GM15510 (cell line): Measurements from ENCODE around the gene THEM4.
A peak's percentile ranks its signal among the peaks of the same experiment; 100 is the strongest.

Source experiments
- POLR2A ChIP-seq: IDR thresholded peaks from 3 replicates; pipeline ENCODE4 v1.6.1; 2011; ENCODE audit warnings: borderline replicate concordance; ENCODE audit not compliant: insufficient read length; ENCODE audit errors: extremely low read depth

THEM4 gene

DNA sequence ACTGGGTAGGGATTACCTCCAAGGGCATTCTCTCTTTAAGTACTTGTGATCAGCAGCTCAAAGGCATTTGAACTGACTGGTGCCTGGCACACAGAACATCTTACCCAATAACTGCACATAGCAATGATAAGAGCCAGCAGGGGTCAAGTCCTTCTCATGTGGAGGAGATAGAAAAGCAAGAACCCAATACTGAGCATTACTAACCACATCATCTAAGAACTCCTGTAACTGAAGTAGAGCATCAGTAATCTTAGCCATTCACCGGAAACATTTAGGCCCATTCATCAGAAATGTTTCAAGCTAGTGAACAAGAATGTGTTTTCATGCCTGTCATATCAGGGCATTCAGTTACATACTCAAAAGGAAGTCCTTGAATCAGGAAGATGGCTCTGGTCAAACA is 33.6 kb upstream of the THEM4 start:
- no peak for TF ChIP-seq POLR2A

DNA sequence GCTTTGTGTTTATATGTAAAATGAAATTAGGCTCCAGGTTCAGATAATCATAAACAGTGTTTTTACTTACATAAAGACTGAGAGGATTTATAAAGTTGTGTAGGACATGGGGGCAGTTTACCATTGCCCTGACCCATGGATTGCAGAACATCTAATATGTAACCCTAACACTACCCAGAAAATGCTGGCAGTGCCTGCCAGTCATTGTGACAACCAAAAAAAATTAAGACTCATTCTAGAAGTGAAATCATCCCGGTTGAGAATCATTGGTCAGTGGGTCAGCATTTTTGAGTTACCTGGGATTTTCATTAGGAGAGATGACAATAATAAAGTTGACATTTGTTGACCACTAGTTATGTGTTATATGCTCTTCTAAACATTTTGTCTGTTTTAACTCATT is 31.2 kb upstream of the THEM4 start:
- no peak for TF ChIP-seq POLR2A

DNA sequence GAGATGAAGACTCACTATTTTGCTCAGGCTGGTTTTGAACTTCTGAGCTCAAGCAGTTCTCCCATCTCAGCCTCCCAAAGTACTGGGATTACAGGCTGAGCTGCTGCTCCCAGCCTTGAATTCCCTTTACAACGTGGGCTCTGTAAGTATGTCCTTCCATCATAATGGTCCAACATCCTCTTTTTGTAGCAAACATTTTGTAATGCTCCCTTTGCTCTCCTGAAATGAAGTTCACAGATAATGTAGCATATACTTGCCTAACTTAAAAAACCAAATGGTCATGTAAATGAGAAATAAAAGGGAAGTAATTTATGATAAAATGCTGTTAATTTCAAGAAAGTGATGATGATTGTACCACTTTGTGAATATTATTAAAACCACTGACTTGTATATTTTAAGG is 30.5 kb upstream of the THEM4 start:
- no peak for TF ChIP-seq POLR2A

DNA sequence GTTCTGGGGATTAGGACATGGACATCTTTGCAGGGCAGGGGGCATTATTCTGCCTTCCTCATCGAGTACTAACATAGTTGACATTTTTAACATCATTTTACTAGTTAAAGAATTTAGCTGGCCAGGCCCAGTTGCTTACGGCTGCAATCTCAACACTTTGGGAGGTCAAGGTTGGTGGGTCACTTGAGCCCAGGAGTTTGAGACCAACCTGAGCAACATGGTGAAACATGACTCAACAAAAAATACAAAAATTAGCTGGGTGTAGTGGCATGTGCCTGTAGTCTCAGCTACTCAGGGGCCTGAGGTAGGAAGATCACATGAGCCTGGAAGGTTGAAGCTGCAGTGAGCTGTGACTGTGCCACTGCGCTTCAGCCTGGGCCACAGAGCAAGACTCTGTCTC is 29.8 kb upstream of the THEM4 start:
- no peak for TF ChIP-seq POLR2A

DNA sequence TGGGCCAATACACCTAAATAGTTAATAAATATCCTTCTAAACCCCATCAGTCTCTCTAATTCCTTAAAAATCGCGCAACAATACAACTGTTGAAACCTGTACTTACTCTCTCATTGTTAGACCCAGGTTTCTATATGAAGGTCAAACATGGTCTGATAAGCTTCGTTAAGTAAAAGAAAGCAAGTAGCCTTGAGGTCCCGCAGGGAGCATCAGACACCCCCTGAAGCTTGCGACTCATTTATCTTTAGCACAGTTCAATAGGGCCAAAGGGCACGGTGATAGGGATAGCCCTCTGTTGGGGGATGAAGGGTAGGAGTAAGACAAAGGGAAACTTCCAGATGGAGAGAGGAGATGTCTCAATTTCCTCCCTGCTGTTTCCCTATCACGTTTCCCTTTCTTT is 27.3 kb upstream of the THEM4 start:
- TF ChIP-seq POLR2A: no peak

DNA sequence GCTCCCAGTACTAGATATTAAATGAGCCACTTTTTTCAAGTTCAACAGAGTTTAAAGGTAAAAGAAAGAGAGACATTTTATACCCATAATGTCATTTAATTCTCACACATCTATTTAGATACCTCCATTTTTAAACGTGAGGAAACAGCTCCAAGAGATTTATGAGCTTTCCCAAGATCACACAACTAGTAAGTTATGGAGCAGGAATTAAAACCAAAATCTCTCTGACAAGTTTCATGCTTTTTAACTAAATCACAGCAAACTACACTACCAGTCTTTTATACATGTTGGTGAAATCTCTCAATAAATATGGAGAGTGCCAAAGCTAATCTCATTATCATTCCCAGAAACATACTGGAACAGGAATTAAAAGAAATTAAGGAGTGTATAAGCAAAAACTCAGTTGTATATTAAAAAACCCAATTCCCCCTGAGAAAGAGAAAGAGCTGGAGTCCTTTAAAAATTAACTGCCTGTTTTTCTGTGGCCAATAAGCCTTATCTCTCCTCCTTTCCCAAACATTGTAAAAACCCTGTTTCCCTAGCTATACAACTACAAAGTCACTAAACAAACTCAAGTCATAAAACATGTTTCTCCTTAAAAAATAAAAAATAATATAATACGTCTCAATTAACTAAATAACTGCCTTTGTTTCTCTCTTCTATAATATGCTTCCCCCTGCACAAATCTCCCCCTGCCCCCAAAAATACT is 26.7 kb upstream of the THEM4 start:
- no peak for TF ChIP-seq POLR2A

DNA sequence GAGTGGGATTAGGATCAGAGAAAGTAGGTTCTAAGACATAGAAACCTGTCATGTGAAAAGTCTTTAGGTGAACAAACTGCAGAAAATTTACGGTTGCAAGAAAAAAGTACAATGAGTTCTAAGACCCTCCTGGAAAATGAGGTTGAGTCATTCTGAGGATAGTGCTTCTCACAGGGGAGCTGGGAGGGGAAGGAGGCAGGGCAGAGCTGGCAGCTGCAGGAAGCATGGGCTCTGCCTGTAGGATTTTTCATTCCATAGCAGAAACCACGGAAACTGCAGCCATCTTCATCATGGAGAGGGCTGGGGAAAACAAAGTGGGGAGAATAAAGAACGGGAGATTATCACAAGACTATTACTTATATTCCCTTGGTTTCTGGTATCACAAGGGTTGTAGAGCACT is 25.8 kb upstream of the THEM4 start:
- no peak for TF ChIP-seq POLR2A

DNA sequence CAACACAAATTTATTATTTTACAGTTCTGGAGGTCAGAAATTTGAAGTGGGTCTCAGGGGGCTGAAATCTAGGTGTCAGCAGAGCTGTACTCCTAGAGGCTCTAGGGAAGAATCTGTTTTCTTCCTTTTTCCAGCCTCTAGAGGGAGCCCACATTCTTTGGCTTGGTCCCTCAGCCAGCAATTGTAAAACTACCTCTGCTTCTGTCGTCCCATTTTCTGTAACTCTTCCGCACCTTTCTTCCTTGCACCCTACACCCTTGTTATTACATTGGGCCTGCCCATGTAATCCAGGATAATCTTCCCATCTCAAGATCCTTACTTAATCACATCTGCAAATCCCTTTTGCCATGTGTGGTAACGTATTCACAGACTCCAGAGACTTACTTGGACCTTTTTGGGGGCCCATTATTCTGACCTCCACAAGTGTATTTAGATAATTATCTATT is 24.8 kb upstream of the THEM4 start:
- TF ChIP-seq POLR2A: no peak

DNA sequence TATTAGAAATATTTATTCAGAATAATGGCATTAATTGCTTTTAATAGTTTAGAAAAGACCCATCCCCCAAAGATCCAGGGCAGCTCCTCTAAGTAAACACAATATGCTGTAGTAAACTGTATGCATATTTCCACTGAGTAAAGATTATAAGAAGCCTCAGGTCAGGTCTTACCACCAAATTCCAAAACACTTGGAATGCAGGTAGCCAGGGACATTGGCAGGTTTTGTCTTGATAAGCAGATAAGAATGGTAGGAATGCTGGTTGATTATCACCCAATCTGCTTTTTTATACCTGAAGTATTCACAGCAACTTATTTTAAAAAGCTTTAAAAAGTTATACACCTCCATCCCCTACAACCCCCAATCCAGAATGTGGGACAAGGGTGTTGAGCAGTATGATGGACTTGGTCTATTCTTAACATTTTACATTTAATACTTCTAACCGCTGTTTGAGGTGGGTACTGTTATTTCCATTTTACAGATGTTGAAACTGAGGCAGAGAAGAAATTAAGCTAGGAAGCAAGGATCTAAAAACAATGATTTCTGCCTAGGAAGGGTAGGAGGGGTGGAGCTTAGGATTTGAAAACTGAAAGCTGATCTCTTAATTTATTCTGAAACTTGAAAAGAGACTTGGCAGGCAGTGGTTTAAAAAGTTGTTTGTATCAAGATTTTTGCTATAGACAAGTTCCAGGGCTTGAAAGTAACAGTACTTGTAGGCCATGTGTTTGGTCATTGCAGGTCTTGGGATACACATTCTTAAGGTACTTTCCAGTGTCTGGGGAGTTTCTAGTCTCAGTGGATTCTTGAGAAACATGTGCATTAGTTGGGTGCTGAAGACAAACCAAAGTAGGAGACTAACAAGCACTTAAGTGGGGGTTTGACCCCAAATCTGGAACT is 15.6 kb upstream of the THEM4 start:
- TF ChIP-seq POLR2A: no peak

DNA sequence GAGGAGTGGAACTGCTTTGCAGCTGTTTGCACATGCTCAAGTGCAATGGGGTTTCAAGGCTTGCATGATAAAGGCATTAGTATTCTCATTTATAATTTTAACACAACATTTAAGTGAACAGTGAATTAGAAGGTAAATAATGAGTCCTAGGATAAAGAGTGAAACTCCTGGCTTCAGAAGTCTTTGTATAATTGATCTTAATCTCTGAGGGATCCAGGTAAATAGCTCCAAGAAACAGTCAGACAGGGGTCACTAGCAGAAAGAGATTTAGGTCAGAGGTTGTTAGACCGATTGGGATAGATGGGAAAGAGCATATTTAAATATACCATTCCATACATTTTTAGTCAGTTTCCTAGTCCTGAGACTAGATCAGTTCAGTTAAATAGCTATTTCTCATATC is 14.1 kb upstream of the THEM4 start:
- no peak for TF ChIP-seq POLR2A

DNA sequence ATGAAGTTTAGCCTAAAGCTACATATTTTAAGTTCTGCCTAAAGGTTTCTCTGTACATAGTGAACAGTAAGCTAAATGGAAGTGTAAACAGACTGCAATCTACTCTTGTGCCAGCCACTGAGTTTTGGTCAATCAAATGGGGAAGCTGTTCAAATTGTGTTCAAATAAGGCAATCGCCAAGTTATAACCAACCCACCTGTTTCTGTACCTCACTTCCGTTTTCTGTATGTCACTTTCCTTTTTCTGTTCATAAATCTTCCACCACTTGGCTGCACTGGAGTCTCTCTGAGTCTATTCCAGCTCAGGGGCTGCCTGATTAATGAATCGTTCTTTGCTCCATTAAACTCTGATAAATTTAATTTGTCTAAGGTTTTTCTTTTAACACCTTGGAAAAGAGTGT is 10.8 kb upstream of the THEM4 start:
- peak; percentile 32 for TF ChIP-seq POLR2A

DNA sequence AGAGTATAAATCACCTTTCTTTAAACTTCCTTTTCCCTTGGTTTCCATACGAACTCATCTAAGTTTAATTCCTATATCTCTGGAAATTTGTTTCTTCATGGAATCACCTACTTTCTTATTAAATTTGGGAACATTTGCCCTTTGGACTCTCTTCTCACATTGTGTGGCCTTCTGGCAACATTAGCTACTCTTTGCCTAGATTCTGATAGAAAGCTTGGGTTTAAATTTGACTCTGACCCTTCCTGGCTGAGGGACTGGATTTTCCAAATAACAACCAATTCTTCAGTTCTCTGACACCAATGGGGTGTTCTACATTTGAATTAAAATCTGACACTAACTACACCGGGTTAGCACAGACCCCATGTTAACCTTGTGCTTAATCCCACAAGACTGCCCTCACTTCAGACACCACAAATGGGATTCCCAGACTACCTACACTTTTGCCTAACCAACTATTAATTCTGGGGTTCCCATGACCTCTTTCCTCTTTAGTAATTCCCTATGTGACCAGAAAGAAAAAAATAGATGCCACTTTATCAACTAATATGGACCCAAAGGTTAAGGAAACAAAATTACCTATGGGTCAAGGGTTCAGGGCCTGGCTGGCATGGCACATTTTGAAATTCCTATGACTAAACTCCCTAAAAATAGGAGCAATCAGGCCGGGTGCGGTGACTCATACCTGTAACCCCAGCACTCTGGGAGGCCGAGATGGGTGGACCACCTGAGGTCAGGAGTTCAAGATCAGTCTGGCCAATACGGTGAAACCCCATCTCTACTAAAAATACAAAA is 9.7 kb upstream of the THEM4 start:
- no peak for TF ChIP-seq POLR2A

DNA sequence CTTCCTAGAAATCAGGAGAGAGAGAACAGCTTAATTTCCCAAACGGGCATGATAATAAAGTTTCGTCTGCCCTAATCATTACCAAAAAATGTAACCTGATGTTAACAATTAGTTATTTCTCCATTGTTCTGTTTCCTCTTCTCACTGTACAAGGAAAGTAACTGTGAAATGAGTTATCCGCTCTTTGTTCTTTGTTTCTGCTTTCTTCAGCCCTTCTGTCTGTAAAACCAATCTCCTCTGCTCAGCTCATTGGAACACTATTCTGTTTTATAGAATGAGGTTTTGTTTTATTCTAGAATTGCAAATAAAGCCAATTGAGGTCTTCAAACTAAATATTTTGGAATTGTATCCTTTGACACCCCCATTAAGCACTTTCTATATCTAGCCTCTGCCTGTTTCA is 8.8 kb upstream of the THEM4 start:
- TF ChIP-seq POLR2A: no peak

DNA sequence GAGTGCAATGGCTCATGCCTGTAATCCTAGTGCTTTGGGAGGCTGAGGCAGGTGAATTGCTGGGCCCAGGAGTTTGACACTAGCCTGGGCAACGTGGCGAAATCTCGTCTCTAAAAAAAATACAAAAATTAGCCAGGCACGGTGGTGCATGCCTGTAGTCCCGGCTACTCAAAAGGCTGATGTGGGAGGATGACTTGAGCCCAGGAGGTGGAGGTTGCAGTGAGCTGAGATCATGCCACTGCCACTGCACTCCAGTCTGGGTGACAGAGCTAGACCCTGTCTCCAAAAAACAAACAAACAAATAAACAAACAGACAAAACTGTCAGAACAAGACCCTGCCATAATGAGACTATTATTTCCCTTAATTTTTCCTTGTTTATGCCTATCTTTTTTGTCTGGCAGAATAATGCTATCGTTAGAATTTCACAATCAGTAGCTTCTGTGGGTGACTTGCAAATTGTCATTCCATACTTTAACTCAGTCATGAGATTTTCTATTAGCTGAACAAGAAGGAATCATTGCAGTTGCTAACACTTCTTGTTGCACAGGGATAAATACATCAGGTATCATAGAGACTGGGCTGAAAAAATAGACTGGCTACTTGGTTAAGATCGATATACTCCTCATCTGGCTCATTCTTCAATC is 7.5 kb upstream of the THEM4 start:
- no peak for TF ChIP-seq POLR2A
